Panc1 (cell line): Measurements from ENCODE around the gene PDE1A. TPM values are rescaled to one million over a fixed set of nuclear protein-coding genes. Genes with fewer than 3 reads are reported as not detected.

Experiments
- ATAC-seq: fragments of 200-7000 bp; cut with Tn5 transposase; 2 replicates; pipeline ENCODE4 v1.9.1; 2020; ENCODE audit warnings: mild to moderate bottlenecking, moderate library complexity
- Bru-seq: library from RNA; stranded (reverse); fragments of 400-500 nt; gene quantifications from one replicate; lab custom pipeline; 2021; lab: Mats Ljungman, UMichigan
- BruChase-seq, 2 experiments: library from RNA; stranded (reverse); fragments of 400-500 nt; gene quantifications; one replicate each; lab custom pipeline; 2021; lab: Mats Ljungman, UMichigan
- BruUV-seq: library from RNA; stranded (reverse); fragments of 400-500 nt; replicated peaks from 2 replicates; lab custom pipeline; 2021; lab: Mats Ljungman, UMichigan
- CTCF ChIA-PET: fragments of 300-600 bp; sonication (Branson Sonifier 250); formaldehyde crosslinking; loops from one replicate; lab custom pipeline; 2022; ENCODE audit warnings: antibody characterized with exemption; lab: Charles Lee
- POLR2A ChIA-PET: fragments of 300-600 bp; sonication (Branson Sonifier 250); formaldehyde crosslinking; loops from one replicate; lab custom pipeline; 2022; ENCODE audit warnings: antibody characterized with exemption; lab: Charles Lee
- DNase-seq: peaks from one replicate; pipeline ENCODE4 v3.0.0-alpha.2; 2010; ENCODE audit warnings: low read depth, low spot score
- H3K27ac ChIP-seq: 2 replicates; pipeline ENCODE4 v1.5.1; 2011; ENCODE audit warnings: mild to moderate bottlenecking, low read length, inconsistent platforms
- H3K27me3 ChIP-seq: fragments of 200-500 bp; sonication (Bioruptor generic); 2 replicates; pipeline ENCODE4 v1.6.0; 2014; ENCODE audit warnings: low read length, inconsistent platforms; ENCODE audit not compliant: control insufficient read depth, insufficient read depth
- H3K36me3 ChIP-seq: fragments of 200-500 bp; sonication (Bioruptor generic); 2 replicates; pipeline ENCODE4 v1.5.1; 2014; ENCODE audit warnings: inconsistent platforms, mild to moderate bottlenecking, low read length, moderate library complexity; ENCODE audit not compliant: control insufficient read depth, insufficient read depth
- H3K4me1 ChIP-seq: 2 replicates; pipeline ENCODE4 v1.5.1; 2011; ENCODE audit warnings: inconsistent platforms, mild to moderate bottlenecking, low read length, moderate library complexity; ENCODE audit not compliant: control insufficient read depth, insufficient read depth
- H3K4me3 ChIP-seq, 2 experiments: 2 replicates each; pipeline ENCODE4 v1.5.1; 2011 to 2012; ENCODE audit warnings: low read depth in 2 of 2, low read length in 2 of 2, mild to moderate bottlenecking in 2 of 2, inconsistent platforms in 1 of 2, moderate library complexity in 1 of 2
- H3K9me3 ChIP-seq: fragments of 200-500 bp; sonication (Bioruptor generic); 2 replicates; pipeline ENCODE4 v1.5.1; 2014; ENCODE audit warnings: low read depth, mild to moderate bottlenecking, inconsistent platforms, low read length, moderate library complexity; ENCODE audit not compliant: control insufficient read depth, insufficient read depth
- POLR2AphosphoS5 ChIP-seq: IDR thresholded peaks from 2 replicates; pipeline ENCODE4 v1.6.1; 2012; ENCODE audit warnings: mild to moderate bottlenecking, low read depth, low read length, moderate library complexity
- SIN3A ChIP-seq: IDR thresholded peaks from 2 replicates; pipeline ENCODE4 v1.6.1; 2012; ENCODE audit warnings: low read depth, mild to moderate bottlenecking, low read length, moderate library complexity, borderline replicate concordance; ENCODE audit not compliant: insufficient read depth
- TCF7L2 ChIP-seq: IDR thresholded peaks from 2 replicates; pipeline ENCODE4 v1.6.1; 2011; ENCODE audit warnings: mild to moderate bottlenecking, low read depth, low read length, inconsistent platforms
- in situ Hi-C: cut with HindIII; loops from 2 replicates; pipeline ENCODE4 v1.10.0; 2016; ENCODE audit warnings: low sequenced_read_pairs, low pct_unique_long_range_greater_than_20kb
- intact Hi-C: fragments of 100-400 bp; cut with micrococcal nuclease; formaldehyde crosslinking; loops from one replicate; pipeline ENCODE4 v1.10.0; 2022; ENCODE audit not compliant: unreplicated experiment
- long read RNA-seq: library from polyadenylated mRNA; unstranded; transcript quantifications from one replicate; pipeline ENCODE4 v2.0.0, GENCODE V29; 2021; ENCODE audit not compliant: unreplicated experiment
- polyA plus RNA-seq: library from polyadenylated mRNA; unstranded; fragments of >200 nt; gene quantifications from one replicate; pipeline ENCODE4 v1.2.1, GENCODE V29; 2012; ENCODE audit warnings: missing spikeins; ENCODE audit not compliant: insufficient read length
- total RNA-seq: library from RNA; stranded (reverse); gene quantifications from one replicate; pipeline ENCODE4 v1.2.1, GENCODE V29; 2021; ENCODE audit not compliant: unreplicated experiment
- TF ChIP-seq, protein P1 (sequence below): fragments of 450-650 bp; IDR thresholded peaks from 2 replicates; pipeline ENCODE4 v1.5.1; 2017; ENCODE audit warnings: mild to moderate bottlenecking
- TF ChIP-seq, protein P2 (sequence below), 2 experiments: IDR thresholded peaks; 2 replicates each; pipeline ENCODE4 v1.6.1; 2011 to 2012; ENCODE audit warnings: low read depth in 2 of 2, control low read depth in 1 of 2, low read length in 1 of 2, mild to moderate bottlenecking in 1 of 2, moderate library complexity in 1 of 2; ENCODE audit not compliant: insufficient read depth in 1 of 2

The PDE1A gene
- total RNA-seq (0.08 TPM), Bru-seq, nascent RNA (percentile 11 among the genes with signal in this experiment), BruChase-seq, experiment 1, labeled RNA remaining after a 2-hour chase (percentile 10 among the genes with signal in this experiment), BruChase-seq, experiment 2, labeled RNA remaining after a 6-hour chase (percentile 6 among the genes with signal in this experiment)
- polyA plus RNA-seq, result not detected
- long read RNA-seq, partial matches to known transcripts, result 1 of 1 reads
- long read RNA-seq, other reads (novel, unspliced or antisense), result 0 of 1 reads

DNA sequence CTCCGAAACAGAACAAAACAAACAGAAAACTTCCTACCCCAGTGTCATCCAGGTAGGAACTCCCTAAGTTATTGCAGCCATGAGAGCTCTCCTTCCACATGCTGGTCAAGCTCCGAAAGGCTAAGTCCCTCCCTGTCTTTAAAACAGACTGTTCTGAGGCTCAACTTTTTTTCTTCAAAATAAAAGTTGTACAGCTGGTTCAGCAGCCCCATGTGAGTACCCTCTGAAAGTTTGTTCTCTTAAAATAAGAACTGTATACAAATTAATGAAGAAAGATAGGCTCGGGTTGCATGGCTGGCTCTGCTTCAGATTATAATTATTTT, at the start of gene PDE1A:
TSS of gene PDE1A (minus strand) at position 119 of the 323 bp plus-strand sequence.
- TF ChIP-seq, protein P1, sequence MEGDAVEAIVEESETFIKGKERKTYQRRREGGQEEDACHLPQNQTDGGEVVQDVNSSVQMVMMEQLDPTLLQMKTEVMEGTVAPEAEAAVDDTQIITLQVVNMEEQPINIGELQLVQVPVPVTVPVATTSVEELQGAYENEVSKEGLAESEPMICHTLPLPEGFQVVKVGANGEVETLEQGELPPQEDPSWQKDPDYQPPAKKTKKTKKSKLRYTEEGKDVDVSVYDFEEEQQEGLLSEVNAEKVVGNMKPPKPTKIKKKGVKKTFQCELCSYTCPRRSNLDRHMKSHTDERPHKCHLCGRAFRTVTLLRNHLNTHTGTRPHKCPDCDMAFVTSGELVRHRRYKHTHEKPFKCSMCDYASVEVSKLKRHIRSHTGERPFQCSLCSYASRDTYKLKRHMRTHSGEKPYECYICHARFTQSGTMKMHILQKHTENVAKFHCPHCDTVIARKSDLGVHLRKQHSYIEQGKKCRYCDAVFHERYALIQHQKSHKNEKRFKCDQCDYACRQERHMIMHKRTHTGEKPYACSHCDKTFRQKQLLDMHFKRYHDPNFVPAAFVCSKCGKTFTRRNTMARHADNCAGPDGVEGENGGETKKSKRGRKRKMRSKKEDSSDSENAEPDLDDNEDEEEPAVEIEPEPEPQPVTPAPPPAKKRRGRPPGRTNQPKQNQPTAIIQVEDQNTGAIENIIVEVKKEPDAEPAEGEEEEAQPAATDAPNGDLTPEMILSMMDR, result no peak
- TF ChIP-seq POLR2AphosphoS5, result no peak
- TF ChIP-seq, protein P2, sequence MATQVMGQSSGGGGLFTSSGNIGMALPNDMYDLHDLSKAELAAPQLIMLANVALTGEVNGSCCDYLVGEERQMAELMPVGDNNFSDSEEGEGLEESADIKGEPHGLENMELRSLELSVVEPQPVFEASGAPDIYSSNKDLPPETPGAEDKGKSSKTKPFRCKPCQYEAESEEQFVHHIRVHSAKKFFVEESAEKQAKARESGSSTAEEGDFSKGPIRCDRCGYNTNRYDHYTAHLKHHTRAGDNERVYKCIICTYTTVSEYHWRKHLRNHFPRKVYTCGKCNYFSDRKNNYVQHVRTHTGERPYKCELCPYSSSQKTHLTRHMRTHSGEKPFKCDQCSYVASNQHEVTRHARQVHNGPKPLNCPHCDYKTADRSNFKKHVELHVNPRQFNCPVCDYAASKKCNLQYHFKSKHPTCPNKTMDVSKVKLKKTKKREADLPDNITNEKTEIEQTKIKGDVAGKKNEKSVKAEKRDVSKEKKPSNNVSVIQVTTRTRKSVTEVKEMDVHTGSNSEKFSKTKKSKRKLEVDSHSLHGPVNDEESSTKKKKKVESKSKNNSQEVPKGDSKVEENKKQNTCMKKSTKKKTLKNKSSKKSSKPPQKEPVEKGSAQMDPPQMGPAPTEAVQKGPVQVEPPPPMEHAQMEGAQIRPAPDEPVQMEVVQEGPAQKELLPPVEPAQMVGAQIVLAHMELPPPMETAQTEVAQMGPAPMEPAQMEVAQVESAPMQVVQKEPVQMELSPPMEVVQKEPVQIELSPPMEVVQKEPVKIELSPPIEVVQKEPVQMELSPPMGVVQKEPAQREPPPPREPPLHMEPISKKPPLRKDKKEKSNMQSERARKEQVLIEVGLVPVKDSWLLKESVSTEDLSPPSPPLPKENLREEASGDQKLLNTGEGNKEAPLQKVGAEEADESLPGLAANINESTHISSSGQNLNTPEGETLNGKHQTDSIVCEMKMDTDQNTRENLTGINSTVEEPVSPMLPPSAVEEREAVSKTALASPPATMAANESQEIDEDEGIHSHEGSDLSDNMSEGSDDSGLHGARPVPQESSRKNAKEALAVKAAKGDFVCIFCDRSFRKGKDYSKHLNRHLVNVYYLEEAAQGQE (IDR thresholded peaks at IDR 0.05; ENCODE audit: insufficient read depth in 1 of 2, low read depth in 2 of 2, low read length in 1 of 2), result no peak
- TF ChIP-seq TCF7L2, result no peak
- no peak for TF ChIP-seq SIN3A
- CTCF ChIA-PET, result no interaction called here
- ATAC-seq (no peak), DNase-seq (no peak)
- Histone ChIP-seq H3K27ac (no peak within 1 kb of the TSS), H3K27me3 (no peaks in the 10 kb centered on the region), H3K36me3 (no peaks in the 10 kb centered on the region), H3K9me3 (no peaks in the 10 kb centered on the region), H3K4me1 (no peaks in the 10 kb centered on the region), H3K4me3 (no peak within 1 kb of the TSS)
- intact Hi-C loops (no loop called here), in situ Hi-C loops (no loop called here)
- POLR2A ChIA-PET, result interaction anchor here (0.6 kb wide), 1 partner anchor 21 kb away, joined by 4 read pairs; no protein-coding TSS in a partner anchor
- BruUV-seq, result no TSS peak

DNA sequence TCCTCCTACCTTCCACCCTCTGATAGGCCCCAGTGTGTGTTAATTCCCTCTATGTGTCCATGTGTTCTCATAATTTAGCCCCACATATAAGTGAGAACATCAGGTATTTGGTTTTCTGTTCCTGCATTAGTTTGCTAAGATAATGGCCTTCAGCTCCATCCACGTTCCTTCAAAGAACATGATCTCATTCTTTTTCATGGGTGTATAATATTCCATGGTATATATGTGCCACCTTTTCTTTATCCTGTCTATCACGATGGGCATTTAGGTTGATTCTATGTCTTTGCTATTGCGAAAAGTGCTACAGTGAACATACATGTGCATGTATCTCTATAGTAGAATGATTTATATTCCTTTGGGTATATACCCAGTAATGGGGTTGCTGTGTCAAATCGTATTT, 46.8 kb upstream of the PDE1A start:
- intact Hi-C loops, result no loop called here
- POLR2A ChIA-PET, result no interaction called here
- CTCF ChIA-PET, result no interaction called here

More for the DNA sequence above, 46.8 kb upstream of the PDE1A start:
- no peak for ATAC-seq
- in situ Hi-C loops, result no loop called here
- Histone ChIP-seq H3K9me3 (no peaks in the 10 kb centered on the region), H3K27ac (no peak overlapping the region), H3K4me3 (no peak overlapping the region), H3K27me3 (no peaks in the 10 kb centered on the region), H3K36me3 (no peaks in the 10 kb centered on the region), H3K4me1 (no peaks in the 10 kb centered on the region)
- TF ChIP-seq SIN3A (no peak), TCF7L2 (no peak), POLR2AphosphoS5 (no peak)
- TF ChIP-seq, protein P1, result no peak
- TF ChIP-seq, protein P2 (IDR thresholded peaks at IDR 0.05; ENCODE audit: insufficient read depth in 1 of 2, low read depth in 2 of 2, low read length in 1 of 2), result no peak
- DNase-seq, result no peak
- no TSS peak for BruUV-seq
